Mesendoderm (in vitro differentiated cells): ENCODE data around the gene SLC7A7.

Experiments
- DNase-seq: peaks from one replicate; pipeline ENCODE4 v3.0.0; 2013
- H2AK5ac ChIP-seq: 2 replicates; pipeline ENCODE4 v1.6.1; 2013; ENCODE audit warnings: low read length, inconsistent platforms
- H2BK120ac ChIP-seq: 2 replicates; pipeline ENCODE4 v1.6.1; 2013; ENCODE audit warnings: low read depth, mild to moderate bottlenecking, low read length, moderate library complexity, mixed read lengths
- H2BK15ac ChIP-seq: replicated peaks from 2 replicates; pipeline ENCODE4 v1.6.1; 2013; ENCODE audit warnings: low read depth, mild to moderate bottlenecking, moderate library complexity
- H2BK5ac ChIP-seq: 2 replicates; pipeline ENCODE4 v1.6.1; 2013; ENCODE audit warnings: low read length, inconsistent platforms
- H3K18ac ChIP-seq: 2 replicates; pipeline ENCODE4 v1.6.1; 2013; ENCODE audit warnings: mild to moderate bottlenecking, low read length, mixed read lengths
- H3K23ac ChIP-seq: one replicate; pipeline ENCODE4 v1.6.1; 2013; ENCODE audit warnings: low read length
- H3K27ac ChIP-seq: 2 replicates; pipeline ENCODE4 v1.5.1; 2013; ENCODE audit warnings: low read depth, mild to moderate bottlenecking, inconsistent platforms, low read length, moderate library complexity
- H3K27me3 ChIP-seq: 2 replicates; pipeline ENCODE4 v1.6.1; 2013; ENCODE audit warnings: low read length, control low read depth, mild to moderate bottlenecking, inconsistent platforms; ENCODE audit not compliant: insufficient read depth, poor library complexity
- H3K36me3 ChIP-seq: 2 replicates; pipeline ENCODE4 v1.6.1; 2013; ENCODE audit warnings: low read length, inconsistent platforms; ENCODE audit not compliant: control insufficient read depth, insufficient read depth
- H3K4ac ChIP-seq: one replicate; pipeline ENCODE4 v1.6.1; 2013; ENCODE audit warnings: low read depth, mild to moderate bottlenecking, low read length, moderate library complexity
- H3K4me1 ChIP-seq: 2 replicates; pipeline ENCODE4 v1.6.1; 2013; ENCODE audit warnings: low read depth, low read length, inconsistent platforms; ENCODE audit not compliant: control insufficient read depth
- H3K4me2 ChIP-seq: 2 replicates; pipeline ENCODE4 v1.6.1; 2013; ENCODE audit warnings: low read length
- H3K4me3 ChIP-seq: 2 replicates; pipeline ENCODE4 v1.5.1; 2013; ENCODE audit warnings: mild to moderate bottlenecking, low read length
- H3K56ac ChIP-seq: one replicate; pipeline ENCODE4 v1.6.1; 2013; ENCODE audit warnings: low read length
- H3K79me1 ChIP-seq: 2 replicates; pipeline ENCODE4 v1.6.1; 2013; ENCODE audit warnings: low read length, inconsistent platforms
- H3K79me2 ChIP-seq: 2 replicates; pipeline ENCODE4 v1.6.1; 2013; ENCODE audit warnings: mild to moderate bottlenecking, low read length; ENCODE audit not compliant: control insufficient read depth, insufficient read depth
- H3K9ac ChIP-seq: 2 replicates; pipeline ENCODE4 v1.6.1; 2013; ENCODE audit warnings: low read length, inconsistent platforms
- H4K5ac ChIP-seq: one replicate; pipeline ENCODE4 v1.6.1; 2013; ENCODE audit warnings: low read length
- H4K8ac ChIP-seq: one replicate; pipeline ENCODE4 v1.6.1; 2013; ENCODE audit warnings: low read depth, mild to moderate bottlenecking, control low read depth, low read length, moderate library complexity
- WGBS: extraction: QIAGEN DNeasy Blood & Tissue Kit; methylation state at CpG from one replicate; pipeline ENCODE4 v1.1.7; 2013; ENCODE audit warnings: low lambda C conversion rate, missing lambda C conversion rate; ENCODE audit not compliant: insufficient coverage; ENCODE audit errors: extremely low coverage; 5-methylcytosine and 5-hydroxymethylcytosine counted together

SLC7A7 gene

DNA sequence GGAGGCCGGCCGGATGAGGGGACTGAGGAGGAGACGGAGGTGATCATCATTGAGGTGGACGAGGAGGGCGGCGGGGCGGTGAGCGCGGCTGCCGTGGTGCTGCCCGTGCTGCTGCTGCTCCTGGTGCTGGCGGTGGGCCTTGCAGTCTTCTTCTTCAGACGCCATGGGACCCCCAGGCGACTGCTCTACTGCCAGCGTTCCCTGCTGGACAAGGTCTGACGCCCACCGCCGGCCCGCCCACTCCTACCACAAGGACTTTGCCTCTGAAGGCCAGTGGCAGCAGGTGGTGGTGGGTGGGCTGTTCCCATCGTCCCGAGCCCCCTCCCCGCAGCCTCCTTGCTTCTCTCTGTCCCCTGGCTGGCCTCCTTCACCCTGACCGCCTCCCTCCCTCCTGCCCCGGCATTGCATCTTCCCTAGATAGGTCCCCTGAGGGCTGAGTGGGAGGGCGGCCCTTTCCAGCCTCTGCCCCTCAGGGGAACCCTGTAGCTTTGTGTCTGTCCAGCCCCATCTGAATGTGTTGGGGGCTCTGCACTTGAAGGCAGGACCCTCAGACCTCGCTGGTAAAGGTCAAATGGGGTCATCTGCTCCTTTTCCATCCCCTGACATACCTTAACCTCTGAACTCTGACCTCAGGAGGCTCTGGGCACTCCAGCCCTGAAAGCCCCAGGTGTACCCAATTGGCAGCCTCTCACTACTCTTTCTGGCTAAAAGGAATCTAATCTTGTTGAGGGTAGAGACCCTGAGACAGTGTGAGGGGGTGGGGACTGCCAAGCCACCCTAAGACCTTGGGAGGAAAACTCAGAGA is 30.8 kb upstream of the SLC7A7 start:
- Histone ChIP-seq H3K4me3 (no peak overlapping the region), H3K23ac (no peak overlapping the region), H3K4ac (no peak overlapping the region), H3K9ac (no peak overlapping the region), H3K4me1 (peaks cover 2% of the 10 kb centered on the region), H3K27ac (no peak overlapping the region), H3K56ac (no peak overlapping the region), H2BK15ac (no peak overlapping the region), H3K79me1 (peaks cover 6% of the 10 kb centered on the region), H2BK5ac (no peak overlapping the region), H4K8ac (no peak overlapping the region), H4K5ac (no peak overlapping the region), H3K79me2 (no peaks in the 10 kb centered on the region), H3K36me3 (peaks cover 32% of the 10 kb centered on the region), H3K27me3 (no peaks in the 10 kb centered on the region), H2BK120ac (no peak overlapping the region), H3K4me2 (no peak overlapping the region), H3K18ac (no peak overlapping the region), H2AK5ac (no peak overlapping the region)
- WGBS: no CpG with 5 or more reads among the region's 26 CpGs
- no peak for DNase-seq

DNA sequence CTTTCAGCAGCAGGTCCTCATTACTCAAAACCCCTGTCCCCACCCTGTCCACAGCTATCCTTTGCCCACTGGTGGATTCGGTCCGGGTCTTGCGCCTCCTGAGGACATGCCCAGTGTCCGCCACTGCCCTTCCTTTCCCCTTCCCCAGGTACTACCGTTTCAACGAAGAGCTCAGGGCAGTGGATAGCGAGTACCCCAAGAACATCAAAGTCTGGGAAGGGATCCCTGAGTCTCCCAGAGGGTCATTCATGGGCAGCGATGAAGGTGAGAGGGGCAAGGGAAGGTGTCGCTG is 29.8 kb upstream of the SLC7A7 start:
- no peaks in the 10 kb centered on the region for H3K27me3 ChIP-seq
- H3K79me2 ChIP-seq: no peaks in the 10 kb centered on the region
- H3K27ac ChIP-seq: no peak overlapping the region
- no peak overlapping the region for H3K4me3 ChIP-seq
- no peak overlapping the region for H3K9ac ChIP-seq
- H3K18ac ChIP-seq: no peak overlapping the region
- H3K23ac ChIP-seq: no peak overlapping the region
- no peak overlapping the region for H2BK120ac ChIP-seq
- H2BK5ac ChIP-seq: no peak overlapping the region
- no peak for DNase-seq
- H3K4me2 ChIP-seq: no peak overlapping the region
- H2AK5ac ChIP-seq: no peak overlapping the region
- H3K4me1 ChIP-seq: peaks cover 2% of the 10 kb centered on the region
- H3K56ac ChIP-seq: no peak overlapping the region
- peaks cover 10% of the 10 kb centered on the region for H3K79me1 ChIP-seq
- no peak overlapping the region for H3K4ac ChIP-seq
- no peak overlapping the region for H4K5ac ChIP-seq
- H2BK15ac ChIP-seq: no peak overlapping the region
- H4K8ac ChIP-seq: no peak overlapping the region
- WGBS: no CpG with 5 or more reads among the region's 9 CpGs
- H3K36me3 ChIP-seq: peaks cover 34% of the 10 kb centered on the region

DNA sequence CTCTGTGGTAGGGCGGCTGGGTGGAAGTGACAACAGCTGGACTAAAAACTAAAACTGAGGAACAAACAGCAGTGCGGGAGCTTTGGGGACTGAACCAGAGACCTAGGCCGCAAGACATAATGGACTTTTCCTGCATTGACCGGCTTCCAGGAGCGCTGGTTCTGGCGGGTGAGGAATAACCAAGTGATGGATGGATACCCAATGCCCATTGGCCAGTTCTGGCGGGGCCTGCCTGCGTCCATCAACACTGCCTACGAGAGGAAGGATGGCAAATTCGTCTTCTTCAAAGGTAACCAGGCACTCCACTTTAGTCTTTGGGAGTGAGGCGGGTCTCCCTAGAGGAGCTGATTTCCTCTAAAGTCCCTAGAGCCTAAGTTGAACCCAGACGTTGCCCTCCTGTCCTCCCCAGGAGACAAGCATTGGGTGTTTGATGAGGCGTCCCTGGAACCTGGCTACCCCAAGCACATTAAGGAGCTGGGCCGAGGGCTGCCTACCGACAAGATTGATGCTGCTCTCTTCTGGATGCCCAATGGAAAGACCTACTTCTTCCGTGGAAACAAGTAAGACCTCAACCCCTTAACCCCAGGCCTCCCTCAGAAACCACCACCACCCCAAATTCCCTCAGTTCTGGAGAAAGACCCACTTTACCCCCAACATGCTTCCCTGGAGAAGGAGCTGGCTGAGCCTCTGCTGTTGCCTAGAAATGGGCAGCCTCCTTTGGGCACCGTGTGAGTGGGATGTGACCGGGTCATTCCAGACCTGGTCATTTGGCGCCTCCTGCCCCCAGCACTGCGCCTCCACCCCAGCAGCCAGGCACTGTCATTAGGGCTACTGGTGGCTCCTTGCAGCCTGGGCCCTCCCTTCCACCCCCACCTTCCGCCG is 29.2 kb upstream of the SLC7A7 start:
- H4K8ac ChIP-seq: no peak overlapping the region
- no peak overlapping the region for H3K56ac ChIP-seq
- H3K4me3 ChIP-seq: no peak overlapping the region
- H2BK5ac ChIP-seq: no peak overlapping the region
- H3K9ac ChIP-seq: no peak overlapping the region
- no peak overlapping the region for H2BK120ac ChIP-seq
- no peak overlapping the region for H4K5ac ChIP-seq
- H3K4ac ChIP-seq: no peak overlapping the region
- H3K36me3 ChIP-seq: peaks cover 34% of the 10 kb centered on the region
- peaks cover 2% of the 10 kb centered on the region for H3K4me1 ChIP-seq
- no peak overlapping the region for H3K27ac ChIP-seq
- H3K27me3 ChIP-seq: no peaks in the 10 kb centered on the region
- H2AK5ac ChIP-seq: no peak overlapping the region
- H3K18ac ChIP-seq: no peak overlapping the region
- DNase-seq: no peak
- H3K23ac ChIP-seq: no peak overlapping the region
- H3K79me2 ChIP-seq: peaks cover 3% of the 10 kb centered on the region
- H3K4me2 ChIP-seq: no peak overlapping the region
- peaks cover 12% of the 10 kb centered on the region for H3K79me1 ChIP-seq
- WGBS: no CpG with 5 or more reads among the region's 22 CpGs
- no peak overlapping the region for H2BK15ac ChIP-seq

DNA sequence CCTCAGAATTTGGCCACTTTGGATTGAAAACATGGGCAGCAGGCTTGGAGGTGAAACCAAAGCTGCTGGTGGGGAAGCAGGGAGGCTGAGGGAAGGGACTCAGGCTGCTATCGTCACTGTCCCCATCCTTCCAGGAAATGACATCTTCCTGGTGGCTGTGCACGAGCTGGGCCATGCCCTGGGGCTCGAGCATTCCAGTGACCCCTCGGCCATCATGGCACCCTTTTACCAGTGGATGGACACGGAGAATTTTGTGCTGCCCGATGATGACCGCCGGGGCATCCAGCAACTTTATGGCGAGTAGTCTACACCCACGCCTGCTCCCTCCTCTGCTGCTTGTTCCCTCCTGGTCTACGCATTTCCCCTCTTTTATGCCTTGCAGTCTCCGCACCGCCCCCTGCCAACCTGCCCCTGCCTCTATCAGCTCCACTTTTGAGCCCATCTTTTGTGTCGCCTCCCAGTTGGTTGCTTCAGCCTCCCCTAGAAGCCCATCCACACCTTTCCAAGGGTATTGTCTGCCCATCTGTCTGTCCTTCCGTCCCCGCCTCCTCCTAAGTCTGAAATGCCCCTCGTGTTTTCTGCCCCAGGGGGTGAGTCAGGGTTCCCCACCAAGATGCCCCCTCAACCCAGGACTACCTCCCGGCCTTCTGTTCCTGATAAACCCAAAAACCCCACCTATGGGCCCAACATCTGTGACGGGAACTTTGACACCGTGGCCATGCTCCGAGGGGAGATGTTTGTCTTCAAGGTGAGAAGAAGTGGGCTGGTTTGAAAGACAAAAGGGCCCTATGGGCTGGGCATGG is 28.1 kb upstream of the SLC7A7 start:
- H4K8ac ChIP-seq: no peak overlapping the region
- H3K79me2 ChIP-seq: peaks cover 14% of the 10 kb centered on the region
- no peak overlapping the region for H3K56ac ChIP-seq
- H3K4ac ChIP-seq: no peak overlapping the region
- no peak overlapping the region for H2BK15ac ChIP-seq
- H3K27me3 ChIP-seq: no peaks in the 10 kb centered on the region
- no peak for DNase-seq
- H3K4me1 ChIP-seq: peaks cover 10% of the 10 kb centered on the region
- no peak overlapping the region for H2BK5ac ChIP-seq
- no peak overlapping the region for H2AK5ac ChIP-seq
- no peak overlapping the region for H3K9ac ChIP-seq
- peaks cover 34% of the 10 kb centered on the region for H3K36me3 ChIP-seq
- H3K18ac ChIP-seq: no peak overlapping the region
- peaks cover 23% of the 10 kb centered on the region for H3K79me1 ChIP-seq
- H3K4me2 ChIP-seq: no peak overlapping the region
- H3K4me3 ChIP-seq: no peak overlapping the region
- no peak overlapping the region for H2BK120ac ChIP-seq
- no peak overlapping the region for H3K27ac ChIP-seq
- no peak overlapping the region for H3K23ac ChIP-seq
- no peak overlapping the region for H4K5ac ChIP-seq
- no CpG with 5 or more reads among the region's 21 CpGs for WGBS

DNA sequence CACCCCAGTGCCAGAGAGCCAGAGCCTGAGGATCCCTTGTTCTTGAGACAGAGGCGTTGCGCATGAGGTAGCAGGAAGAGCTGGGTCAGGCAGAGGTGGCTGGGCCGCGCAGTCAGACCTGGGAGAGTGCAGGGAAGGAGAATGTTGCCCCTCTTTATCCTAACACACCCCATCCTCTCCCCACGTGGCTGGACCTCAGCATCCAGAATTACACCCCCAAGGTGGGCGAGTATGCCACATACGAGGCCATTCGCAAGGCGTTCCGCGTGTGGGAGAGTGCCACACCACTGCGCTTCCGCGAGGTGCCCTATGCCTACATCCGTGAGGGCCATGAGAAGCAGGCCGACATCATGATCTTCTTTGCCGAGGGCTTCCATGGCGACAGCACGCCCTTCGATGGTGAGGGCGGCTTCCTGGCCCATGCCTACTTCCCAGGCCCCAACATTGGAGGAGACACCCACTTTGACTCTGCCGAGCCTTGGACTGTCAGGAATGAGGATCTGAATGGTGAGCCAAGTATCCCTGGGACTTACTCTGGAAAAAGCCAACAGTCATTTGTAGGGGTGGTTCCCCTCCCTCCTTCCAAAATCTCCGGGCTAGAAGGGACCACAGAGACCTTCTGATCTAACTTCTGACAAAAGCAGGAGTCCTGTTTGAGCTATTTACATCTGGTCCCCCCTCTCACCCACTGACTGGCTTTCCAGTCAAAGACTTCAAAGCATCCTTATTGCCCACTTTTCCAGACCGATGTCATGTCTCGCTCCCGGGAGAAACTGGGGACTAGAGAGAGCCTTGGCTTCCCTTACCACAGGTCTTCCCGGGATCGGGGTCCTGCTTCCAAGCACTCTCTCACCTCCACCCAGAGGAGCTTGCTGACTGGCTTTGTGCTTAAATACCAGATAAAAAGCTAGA is 27.2 kb upstream of the SLC7A7 start:
- Histone ChIP-seq H4K8ac (no peak overlapping the region), H3K27ac (no peak overlapping the region), H2BK120ac (no peak overlapping the region), H3K27me3 (no peaks in the 10 kb centered on the region), H3K36me3 (peaks cover 34% of the 10 kb centered on the region), H3K4me1 (peaks cover 10% of the 10 kb centered on the region), H3K23ac (no peak overlapping the region), H3K18ac (no peak overlapping the region), H4K5ac (no peak overlapping the region), H2AK5ac (no peak overlapping the region), H3K4me2 (no peak overlapping the region), H2BK5ac (no peak overlapping the region), H3K9ac (no peak overlapping the region), H2BK15ac (no peak overlapping the region), H3K4me3 (no peak overlapping the region), H3K56ac (no peak overlapping the region), H3K79me1 (peaks cover 23% of the 10 kb centered on the region), H3K79me2 (peaks cover 23% of the 10 kb centered on the region), H3K4ac (no peak overlapping the region)
- DNase-seq: no peak
- no CpG with 5 or more reads among the region's 28 CpGs for WGBS
